ENCODE results near the gene LYZL1.
A peak's percentile ranks its signal among the peaks of the same experiment; 100 is the strongest.

Gene LYZL1

DNA sequence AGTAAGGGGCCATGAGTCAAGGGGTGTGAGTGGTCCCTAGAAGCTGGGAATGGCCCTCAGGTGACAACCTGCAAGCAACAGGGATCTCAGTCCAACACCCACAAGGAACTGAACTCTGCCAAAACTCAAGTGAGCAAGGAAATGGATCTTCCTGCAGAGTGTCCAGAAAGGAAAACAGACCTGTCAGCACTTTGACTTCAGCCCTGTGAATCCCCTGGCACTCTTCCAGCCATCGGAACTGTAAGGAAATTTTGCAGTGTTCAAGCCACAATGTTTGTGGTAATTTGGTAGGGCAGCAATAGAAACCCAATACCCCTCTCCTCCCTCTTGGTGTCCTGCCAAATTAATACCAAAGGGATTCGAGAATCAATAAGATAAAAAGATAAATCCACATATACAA lies 6.9 kb downstream of the LYZL1 start:
- no peaks in the 10 kb centered on the region for H3K27me3 ChIP-seq (ENCODE audit: insufficient read depth, low read depth, severe bottlenecking)
- TF ChIP-seq, protein P1, sequence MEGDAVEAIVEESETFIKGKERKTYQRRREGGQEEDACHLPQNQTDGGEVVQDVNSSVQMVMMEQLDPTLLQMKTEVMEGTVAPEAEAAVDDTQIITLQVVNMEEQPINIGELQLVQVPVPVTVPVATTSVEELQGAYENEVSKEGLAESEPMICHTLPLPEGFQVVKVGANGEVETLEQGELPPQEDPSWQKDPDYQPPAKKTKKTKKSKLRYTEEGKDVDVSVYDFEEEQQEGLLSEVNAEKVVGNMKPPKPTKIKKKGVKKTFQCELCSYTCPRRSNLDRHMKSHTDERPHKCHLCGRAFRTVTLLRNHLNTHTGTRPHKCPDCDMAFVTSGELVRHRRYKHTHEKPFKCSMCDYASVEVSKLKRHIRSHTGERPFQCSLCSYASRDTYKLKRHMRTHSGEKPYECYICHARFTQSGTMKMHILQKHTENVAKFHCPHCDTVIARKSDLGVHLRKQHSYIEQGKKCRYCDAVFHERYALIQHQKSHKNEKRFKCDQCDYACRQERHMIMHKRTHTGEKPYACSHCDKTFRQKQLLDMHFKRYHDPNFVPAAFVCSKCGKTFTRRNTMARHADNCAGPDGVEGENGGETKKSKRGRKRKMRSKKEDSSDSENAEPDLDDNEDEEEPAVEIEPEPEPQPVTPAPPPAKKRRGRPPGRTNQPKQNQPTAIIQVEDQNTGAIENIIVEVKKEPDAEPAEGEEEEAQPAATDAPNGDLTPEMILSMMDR (IDR thresholded peaks at IDR 0.05; ENCODE audit: low read depth, low read length): no peak
- H3K36me3 ChIP-seq: no peaks in the 10 kb centered on the region

DNA sequence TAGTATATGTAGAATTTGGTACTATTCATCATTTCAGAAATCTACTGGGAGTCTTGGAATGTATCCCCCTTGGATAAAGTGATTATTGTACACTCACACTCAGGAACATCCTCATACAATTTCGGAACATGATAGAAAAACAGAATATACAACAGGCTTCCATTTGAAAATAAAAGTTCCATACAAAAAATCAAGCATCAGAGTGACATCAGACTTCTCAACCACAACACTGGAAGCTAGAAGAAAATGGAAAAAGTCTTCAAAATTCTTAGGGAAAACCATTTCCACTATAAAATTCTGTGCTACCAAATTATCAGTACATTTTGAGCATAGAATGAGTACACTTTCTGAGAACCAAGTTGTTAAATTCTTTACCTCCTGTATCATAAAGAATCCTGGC lies 8.8 kb downstream of the LYZL1 start:
- DNase-seq: no peak
- Histone ChIP-seq H3K27me3 (ENCODE audit: insufficient read depth, low read depth, severe bottlenecking) (no peaks in the 10 kb centered on the region), H3K9me3 (ENCODE audit: severe bottlenecking) (no peaks in the 10 kb centered on the region)

More for the DNA sequence above, 6.9 kb downstream of the LYZL1 start:
- no peak overlapping the region for H3K27ac ChIP-seq
- no peak for DNase-seq
- no peak overlapping the region for H3K4me3 ChIP-seq (ENCODE audit: low read depth, low read length)
- H3K9me3 ChIP-seq (ENCODE audit: severe bottlenecking): no peaks in the 10 kb centered on the region

DNA sequence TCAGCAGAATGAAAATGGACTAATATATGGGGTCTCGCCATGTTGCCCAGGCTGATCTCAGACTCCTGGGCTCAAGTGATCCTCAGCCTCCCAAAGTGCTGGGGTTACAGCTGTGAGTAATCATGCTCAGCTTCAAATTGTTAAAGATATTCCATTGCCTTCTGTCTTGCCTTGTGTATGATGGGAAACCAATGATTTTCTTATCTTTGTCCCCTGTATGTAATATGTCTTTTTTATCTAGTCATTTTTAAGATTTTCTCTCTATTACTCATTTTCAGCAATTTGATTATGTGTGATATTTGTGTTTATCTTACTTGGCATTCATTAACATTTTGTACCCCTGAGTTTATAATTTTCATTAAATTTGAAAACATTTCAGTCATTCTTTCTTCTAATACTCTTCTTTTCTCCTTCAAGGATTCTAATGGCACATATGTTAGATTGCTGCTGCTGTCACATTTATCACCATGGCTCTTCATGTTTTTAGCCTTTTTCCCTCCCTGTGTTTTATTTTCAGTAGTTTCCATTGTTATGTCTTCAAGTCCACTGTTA lies 12.6 kb downstream of the LYZL1 start:
- Histone ChIP-seq H3K4me3 (ENCODE audit: low read depth, low read length) (no peak overlapping the region), H3K36me3 (no peaks in the 10 kb centered on the region), H3K27ac (no peak overlapping the region), H3K9me3 (ENCODE audit: severe bottlenecking) (no peaks in the 10 kb centered on the region), H3K27me3 (ENCODE audit: insufficient read depth, low read depth, severe bottlenecking) (no peaks in the 10 kb centered on the region)
- TF ChIP-seq, protein P1 (IDR thresholded peaks at IDR 0.05; ENCODE audit: low read depth, low read length): no peak
- no peak for DNase-seq

More for the DNA sequence above, 8.8 kb downstream of the LYZL1 start:
- H3K36me3 ChIP-seq: no peaks in the 10 kb centered on the region
- TF ChIP-seq, protein P1 (IDR thresholded peaks at IDR 0.05; ENCODE audit: low read depth, low read length): no peak
- H3K4me3 ChIP-seq (ENCODE audit: low read depth, low read length): no peak overlapping the region
- H3K27ac ChIP-seq: no peak overlapping the region

DNA sequence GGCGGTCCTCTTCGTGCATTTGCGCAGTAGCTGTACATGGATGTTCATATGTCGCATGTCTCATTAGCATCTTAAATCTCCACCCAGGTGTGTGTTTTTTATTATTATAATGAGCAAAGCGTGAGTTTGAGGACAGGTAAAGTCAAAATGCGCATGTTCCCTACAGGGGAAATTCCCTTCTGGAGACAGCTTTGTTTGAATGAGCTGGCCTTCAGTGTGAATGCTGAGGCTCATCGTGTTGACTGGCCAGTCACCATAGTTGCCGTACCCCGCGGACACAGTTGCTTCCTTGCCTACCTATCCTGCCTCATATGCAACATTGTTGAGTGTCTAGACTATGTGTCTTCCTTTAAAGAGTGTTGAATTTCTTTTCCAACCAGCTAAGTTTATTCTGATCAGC lies 13.6 kb downstream of the LYZL1 start:
- no peak for DNase-seq
- no peaks in the 10 kb centered on the region for H3K9me3 ChIP-seq (ENCODE audit: severe bottlenecking)
- no peaks in the 10 kb centered on the region for H3K36me3 ChIP-seq
- H3K4me3 ChIP-seq (ENCODE audit: low read depth, low read length): no peak overlapping the region
- TF ChIP-seq, protein P1 (IDR thresholded peaks at IDR 0.05; ENCODE audit: low read depth, low read length): no peak
- H3K27me3 ChIP-seq (ENCODE audit: insufficient read depth, low read depth, severe bottlenecking): no peaks in the 10 kb centered on the region
- H3K27ac ChIP-seq: no peak overlapping the region

DNA sequence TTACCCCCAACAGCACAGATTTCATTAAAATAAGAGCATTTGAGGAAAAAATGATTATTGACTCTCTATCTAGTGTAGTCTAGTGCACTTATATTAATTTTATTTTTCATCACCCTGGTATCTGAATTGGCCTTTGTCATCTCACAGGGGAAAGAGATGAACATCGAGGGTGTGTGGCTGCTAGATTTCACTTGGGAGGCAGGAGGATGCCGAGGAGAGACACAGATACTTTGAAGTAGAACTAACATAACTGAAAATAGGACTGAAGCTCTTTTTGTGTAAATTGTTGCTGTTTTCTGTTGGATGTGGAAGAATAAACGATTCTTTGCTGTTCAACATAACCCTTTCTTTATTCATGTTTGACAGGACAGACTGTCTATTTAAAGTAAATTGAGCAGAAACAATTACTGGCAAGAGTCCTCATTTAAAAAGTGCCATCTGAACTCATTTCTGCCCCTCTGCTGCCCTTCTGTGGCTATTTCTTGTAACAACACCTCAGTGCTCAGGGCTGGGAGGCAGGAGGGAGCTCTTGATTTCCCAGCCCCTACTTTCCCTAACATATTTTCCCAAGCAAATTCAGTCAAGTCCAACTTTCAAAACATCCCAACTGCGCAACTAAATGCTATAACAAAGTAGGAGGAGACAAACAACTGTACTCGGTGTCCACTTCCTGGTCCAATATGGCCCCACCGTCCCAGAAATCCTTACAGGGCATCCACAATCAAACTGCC lies 15.6 kb downstream of the LYZL1 start:
- peak; percentile 44 for DNase-seq
- TF ChIP-seq, protein P1 (IDR thresholded peaks at IDR 0.05; ENCODE audit: low read depth, low read length): peak; percentile 42
- no peaks in the 10 kb centered on the region for H3K36me3 ChIP-seq
- H3K4me3 ChIP-seq (ENCODE audit: low read depth, low read length): no peak overlapping the region
- H3K9me3 ChIP-seq (ENCODE audit: severe bottlenecking): no peaks in the 10 kb centered on the region
- no peaks in the 10 kb centered on the region for H3K27me3 ChIP-seq (ENCODE audit: insufficient read depth, low read depth, severe bottlenecking)
- no peak overlapping the region for H3K27ac ChIP-seq

DNA sequence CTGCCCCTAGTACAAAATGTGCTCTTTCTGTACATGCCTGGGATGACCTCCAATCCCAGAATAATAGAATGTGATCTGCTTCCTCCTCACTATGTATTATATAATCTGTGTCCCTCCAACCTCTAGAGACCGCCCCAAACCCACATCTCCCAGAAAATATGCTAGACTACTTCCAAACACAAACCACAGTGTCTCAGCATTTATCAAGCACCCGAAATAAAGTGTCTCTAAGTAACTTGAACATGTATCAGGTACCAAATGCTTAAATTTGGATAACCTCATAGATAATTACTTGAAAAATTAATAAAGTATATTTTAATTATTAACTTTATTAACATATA lies 16.1 kb downstream of the LYZL1 start:
- DNase-seq: no peak
- no peaks in the 10 kb centered on the region for H3K36me3 ChIP-seq
- no peak overlapping the region for H3K4me3 ChIP-seq (ENCODE audit: low read depth, low read length)
- TF ChIP-seq, protein P1 (IDR thresholded peaks at IDR 0.05; ENCODE audit: low read depth, low read length): no peak
- no peaks in the 10 kb centered on the region for H3K9me3 ChIP-seq (ENCODE audit: severe bottlenecking)
- no peaks in the 10 kb centered on the region for H3K27me3 ChIP-seq (ENCODE audit: insufficient read depth, low read depth, severe bottlenecking)
- no peak overlapping the region for H3K27ac ChIP-seq
